Stimulated activated CD8-positive, alpha-beta memory T cell treated with anti-CD3 and anti-CD28 coated beads, Interleukin-15, amount 100 ng/mL, for 24 hours (primary cell): Measurements from ENCODE around the gene CMBL.
"Not testable (repeated sequence)": the region's sequence is repeated elsewhere in the genome, so short reads cannot be mapped to it uniquely, and the experiment has no call there.

Source experiments
- DNase-seq: peaks from one replicate; pipeline ENCODE4 v3.0.0-alpha.2; 2020; ENCODE audit warnings: low read depth

CMBL gene

DNA sequence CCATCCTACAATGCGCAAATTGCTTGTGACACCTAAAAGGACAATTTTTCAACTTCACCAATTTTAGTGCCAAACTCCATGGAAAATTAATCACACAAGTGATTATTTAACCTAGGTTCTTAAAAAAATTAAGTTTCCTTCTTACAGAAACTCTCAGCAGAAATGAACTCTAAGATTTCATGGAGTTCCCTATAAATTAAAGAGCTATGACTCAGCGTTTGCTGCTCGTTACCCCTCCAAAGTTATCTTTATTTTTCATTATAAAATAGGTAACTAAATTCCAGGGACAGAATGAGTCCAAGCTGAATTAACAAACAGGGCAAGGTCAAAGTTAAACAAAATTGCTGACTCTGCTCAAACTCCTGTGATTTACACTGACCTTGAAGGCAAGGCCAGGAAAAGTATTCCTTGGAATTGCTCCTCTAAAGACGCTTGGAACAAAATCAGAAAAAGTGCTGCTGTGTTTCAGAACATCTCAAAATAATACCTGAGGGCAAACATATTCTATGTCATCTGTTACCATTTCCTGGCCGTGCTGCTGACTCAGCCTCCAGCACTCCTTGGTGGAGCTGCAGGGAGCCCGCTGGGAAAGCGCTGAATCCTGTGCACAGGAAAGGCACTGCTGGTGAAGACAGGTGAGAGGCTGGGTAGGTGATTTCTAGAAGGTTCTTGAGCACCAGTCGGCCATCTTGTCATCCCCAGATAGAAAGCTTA, 2.5 kb upstream of the CMBL start:
- DNase-seq, result no peak

DNA sequence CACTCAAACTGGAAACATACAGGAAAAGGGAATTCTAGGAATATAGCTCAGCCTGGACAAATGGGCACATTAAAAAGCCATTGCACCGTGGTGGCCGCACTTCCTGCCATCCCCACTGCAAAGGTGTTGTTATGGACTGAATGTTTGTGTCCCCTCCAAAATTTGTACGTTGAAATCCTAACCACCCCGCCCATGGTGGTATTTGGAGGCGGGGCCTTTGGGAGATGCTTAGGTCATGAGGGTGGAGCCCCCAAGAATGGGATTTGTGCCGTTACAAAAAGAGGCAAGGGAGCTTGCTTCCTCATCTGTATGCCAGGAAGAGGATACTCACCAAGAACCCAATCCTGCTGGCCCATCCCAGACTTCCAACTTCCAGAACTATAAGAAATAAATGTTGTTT, 1.1 kb upstream of the CMBL start:
- no peak for DNase-seq

DNA sequence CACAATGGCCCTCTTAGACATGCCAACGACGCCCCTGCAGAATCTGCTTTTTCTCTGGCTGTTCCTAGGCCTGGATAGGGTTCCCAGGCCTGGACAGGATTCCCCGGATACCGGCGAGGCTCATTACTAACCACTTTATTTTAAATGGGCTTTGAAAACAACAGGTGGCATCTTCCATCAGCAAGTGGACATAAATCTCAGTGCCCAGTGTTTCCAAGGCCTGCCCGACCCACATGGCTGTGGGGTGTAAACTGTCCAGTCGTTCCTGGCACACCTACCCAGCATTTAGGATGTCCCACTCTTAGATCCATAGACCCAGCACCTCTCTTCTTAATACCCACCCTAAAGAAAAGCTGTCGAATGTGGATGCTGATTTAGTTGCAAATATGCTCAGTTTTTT, 896 bp downstream of the CMBL start:
- DNase-seq, result no peak

DNA sequence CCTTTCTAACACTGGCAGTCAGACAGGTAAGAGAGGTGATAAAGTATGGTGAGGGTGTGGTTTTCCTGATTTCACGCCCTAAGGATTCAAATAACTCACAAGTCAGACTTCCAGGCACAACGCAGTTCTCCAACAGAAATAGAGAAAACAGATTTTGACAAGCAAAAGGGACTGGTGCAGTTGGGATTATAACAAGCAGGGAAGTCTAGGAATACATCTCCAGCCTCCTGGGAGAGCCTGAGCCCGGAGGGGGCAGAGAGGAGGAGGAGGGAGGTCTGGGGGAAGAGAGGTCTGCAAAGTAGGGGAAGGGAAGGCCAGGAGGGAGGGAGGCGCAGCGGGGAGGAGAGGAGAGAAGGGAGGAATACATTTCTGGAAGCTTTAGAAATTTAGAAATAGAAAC, 1.6 kb downstream of the CMBL start:
- DNase-seq, result no peak

DNA sequence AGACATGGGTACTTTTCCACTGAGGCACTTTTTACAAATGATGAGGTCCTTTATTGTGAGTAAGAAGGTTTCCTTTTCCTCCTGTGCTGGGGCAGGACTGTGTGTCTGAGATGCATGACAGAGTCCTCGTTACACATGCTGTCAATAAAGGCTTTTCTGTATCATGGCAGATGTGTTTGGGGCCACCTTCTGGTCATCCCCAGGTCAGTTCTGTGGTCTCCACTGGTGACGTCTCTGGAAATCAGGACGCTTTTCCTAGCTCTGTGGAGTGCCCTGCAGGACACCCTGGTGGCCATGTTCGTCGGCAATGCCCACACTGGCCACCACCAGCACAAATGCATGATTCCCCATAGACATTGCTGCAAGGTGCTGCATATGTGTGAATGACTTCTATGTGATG, 2.8 kb downstream of the CMBL start:
- no peak for DNase-seq

DNA sequence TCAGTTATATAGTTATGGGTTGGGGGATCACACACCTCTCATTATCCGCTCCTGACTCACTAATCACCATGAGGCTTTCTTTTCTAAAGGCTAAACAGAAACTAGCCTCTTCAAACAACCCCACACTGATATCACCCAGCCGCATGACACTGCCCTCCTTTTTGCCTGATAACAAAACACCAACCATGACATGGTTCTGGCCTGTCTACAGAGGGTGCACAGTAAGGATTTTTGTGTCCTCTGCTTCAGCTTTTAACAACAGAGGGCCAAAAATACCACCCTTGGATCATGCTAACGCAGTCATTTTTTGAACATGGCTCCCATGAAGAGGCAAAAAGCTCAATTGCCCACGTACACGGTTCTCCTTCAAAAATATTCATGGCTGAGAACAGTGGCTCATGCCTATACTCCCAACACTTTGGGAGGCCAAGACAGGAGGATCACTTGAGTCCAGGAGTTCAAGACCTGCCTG, 4.0 kb downstream of the CMBL start:
- no peak for DNase-seq

DNA sequence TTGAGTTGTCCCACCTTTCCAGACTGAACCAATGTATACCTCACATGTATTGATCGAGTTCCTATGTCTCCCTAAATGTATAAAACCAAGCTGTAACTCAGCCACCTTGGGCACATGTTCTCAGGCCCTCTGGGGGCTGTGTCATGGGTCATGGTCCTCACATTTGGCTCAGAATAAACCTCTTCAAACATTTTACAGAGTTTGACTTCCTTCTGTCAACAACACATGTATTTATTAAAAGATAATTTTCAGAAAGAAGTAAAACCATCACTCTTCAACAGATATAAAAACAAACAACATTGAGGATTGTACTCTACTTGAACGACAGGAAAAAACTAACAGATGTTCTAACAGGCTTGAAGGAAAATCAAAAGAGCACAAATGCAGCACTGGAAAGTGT, 4.5 kb downstream of the CMBL start:
- no peak for DNase-seq

DNA sequence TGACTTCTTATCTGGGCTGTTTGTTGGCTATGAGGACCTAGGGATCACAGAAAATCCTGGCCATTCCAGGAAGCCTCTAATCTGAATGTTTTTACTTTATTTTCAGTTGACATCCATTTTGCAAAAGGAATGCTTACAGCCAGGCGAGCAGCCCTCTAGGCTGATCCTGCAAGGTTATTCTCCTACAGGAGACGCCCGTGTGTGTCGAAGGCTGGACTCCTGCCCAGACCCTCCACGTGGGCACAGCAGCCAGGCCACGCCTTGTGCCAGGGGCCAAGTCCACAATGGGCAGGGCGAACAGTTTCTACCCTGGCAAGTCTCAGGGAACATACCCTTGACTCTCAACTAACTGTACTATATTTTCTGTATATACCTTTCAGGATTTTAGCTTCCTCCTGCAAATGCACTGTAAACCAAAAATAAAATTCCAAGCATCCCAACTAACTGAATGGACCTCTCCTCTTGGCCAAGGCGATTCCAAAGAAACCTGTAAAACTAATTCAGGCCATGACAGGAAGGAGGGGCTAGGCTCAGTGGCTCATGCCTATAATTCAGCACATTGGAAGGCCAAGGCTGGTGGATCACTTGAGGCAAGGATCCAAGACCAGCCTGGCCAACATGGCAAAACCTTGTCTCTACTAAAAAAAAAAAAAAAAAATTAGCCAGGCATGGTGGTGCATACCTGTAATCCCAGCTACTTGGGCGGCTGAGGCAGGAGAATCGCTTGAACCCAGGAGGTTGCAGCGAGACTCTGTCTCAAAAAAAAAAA, 5.7 kb downstream of the CMBL start:
- no peak for DNase-seq

DNA sequence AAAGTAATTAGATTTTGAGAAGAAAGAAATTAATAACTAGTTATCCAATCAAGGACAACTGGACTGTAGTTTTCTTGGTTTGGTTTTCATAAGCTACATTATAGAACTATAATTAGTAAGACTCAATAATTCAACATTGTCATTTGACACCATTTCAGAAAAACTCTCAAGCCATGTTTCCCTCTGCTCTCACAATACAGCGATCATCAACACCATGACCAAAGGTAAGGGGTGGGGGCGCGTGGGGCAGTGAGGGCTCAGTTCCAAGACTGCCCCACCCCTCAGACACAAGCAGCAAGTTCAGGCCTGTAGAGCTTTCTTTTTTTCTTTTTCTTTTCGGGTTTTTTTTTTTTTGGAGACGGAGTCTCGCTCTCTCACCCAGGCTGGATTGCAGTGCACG, 6.4 kb downstream of the CMBL start:
- DNase-seq, result no peak

DNA sequence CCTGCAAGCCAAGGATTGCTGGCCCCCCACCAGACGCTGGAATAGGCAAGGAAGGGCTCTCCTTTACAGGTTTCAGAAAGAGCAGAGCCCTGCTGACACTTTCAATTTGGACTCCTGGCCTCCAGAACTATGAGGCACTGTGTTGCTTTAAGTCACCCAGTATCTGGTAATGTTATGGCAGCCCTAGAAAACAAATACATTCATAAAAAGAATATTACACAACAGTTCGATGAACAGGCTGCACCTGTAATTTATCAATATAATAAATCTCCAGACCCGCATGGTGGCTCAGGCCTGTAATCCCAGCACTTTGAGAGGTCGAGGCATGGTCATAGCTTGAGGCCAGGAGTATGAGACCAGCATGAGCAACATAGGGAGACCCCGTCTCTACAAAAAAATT, 7.5 kb downstream of the CMBL start:
- no peak for DNase-seq

DNA sequence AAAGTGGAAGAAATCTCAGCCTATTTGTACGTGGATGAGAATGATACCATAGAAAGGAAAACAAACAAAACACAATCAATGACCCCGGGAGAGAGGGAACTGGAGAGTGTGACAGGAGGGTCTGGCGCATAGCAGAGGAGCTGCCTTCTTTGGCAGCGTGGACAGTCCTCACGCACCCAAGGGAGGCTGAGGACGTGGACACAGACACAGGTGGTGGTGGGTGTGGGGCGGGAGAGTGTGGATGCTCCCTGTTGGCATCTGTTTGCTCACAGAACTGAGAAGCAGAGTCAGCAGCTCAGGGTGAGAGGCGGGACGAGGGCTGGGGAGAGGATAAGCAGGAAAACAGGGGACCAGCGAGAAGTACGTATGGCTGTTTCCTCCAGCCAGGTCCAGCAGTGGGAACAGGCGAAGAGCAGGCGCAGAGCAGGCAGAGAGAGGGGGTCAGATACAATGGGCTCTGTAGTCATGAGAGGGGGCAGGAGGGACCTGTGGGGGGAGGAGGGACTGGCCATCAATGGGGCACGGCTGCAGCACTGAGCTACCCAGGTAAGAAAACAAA, 10.0 kb downstream of the CMBL start:
- no peak for DNase-seq

DNA sequence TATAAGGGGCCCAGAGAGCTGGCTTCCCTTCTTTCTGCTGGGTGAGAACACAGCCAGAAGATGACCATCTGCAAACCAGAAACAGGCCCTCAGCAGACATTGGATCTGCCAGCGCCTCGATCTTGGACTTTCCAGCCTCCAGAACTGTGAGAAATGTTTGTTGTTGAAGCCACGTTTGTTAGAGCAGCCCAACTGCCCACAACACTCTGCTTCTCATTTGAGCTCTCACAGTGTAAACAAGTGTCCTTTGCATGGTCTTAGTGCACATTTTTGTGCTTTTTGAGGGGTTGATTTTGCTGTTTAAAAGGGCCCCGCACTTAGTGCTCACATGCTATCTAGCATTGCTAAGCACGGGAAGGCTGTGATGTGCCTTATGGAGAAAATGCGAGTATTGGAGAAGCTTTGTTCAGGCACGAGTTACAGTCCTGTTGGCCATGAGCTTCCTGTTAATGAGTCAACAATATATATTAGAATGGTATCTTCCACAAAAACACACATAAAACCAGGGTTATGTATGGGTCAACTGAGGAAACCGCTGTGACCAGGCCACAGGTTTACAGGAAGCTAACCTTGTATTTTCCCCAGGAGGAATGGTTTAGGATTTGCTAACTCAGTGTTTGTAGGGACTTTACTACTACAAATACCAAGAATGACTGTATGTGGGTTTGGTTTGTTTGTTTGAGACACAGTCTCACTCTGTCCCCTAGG, 11.9 kb downstream of the CMBL start:
- DNase-seq, result no peak

DNA sequence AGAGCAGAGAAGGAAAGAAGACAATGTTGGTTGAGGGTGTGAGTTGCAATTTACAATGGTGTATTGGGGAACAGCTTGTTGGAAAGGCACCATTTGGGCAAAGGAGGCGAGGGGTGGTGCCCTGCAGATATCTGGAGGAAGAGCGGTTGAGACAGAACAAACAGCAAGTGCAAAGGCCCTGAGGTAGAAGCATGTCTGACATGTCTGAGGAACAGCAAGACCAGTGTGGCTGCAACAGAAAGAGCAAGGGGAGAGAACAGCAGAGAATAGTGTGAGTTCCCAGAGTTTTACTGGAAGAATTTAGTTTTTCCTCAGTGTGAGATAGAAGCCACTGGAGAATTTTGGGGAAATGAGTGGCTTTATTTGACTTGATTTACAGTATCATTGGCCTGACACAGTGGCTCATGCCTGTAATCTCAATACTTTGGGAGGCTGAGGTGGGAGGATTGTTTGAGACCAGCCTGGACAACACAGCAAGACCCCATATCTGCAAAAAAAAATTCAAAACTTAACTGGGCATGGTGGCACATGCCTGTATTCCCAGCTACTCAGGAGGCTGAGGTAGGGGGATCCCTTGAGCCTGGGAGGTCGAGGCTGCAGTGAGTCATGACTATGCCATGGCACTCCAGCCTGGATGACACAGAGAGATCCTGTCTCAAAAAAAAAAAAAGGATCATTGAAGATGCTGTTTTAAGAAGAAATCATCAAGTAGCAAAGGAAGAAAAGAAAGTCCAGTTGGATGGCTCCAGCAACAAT, 13.6 kb downstream of the CMBL start:
- no peak for DNase-seq

DNA sequence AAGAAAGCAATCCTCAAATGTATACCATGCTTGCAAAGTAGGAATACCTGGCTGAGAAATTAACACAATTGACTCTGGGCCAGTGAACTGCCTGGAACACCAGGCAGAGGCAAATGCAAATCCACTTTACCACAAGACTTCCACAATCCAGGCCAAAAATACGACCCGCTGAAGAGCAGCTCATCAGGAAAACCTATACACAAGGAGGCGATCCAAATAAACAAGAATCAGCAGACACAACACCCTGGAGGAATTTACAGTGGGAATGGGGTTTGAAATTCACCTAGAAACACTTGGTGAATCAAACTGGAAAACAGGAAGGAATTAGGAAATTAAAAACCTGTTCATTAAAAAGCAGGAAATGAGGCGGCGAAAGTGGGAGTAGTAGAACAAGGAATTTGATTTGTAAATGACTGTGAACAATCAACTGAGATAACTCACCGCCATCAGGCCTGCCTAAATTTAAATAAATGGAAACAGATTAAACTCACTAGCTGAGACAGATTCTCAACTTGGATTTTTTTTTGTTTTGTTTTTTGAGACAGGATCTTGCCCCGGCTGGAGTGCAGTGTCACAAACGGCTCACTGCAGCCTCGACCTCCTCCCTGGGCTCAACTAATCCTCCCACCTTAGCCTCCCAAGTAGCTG, 15.9 kb downstream of the CMBL start:
- DNase-seq, result no peak

DNA sequence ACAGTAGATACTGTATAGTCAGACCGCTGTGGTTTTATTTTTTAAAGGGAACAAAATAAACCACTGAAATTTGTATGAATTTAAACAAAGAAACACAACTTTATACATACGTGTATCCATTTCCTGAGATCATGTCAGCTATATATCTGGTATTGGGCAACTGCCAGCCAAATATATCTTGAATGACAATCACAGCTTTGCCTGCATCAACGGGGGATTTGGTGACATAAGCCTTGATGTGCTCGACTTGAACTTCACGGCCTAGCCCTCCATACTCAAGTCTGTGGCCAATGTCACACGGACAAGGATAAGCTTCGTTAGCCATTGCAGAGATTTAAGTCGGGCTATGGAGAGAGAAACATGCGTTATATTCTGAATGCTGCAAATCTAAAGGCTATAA, 17.3 kb downstream of the CMBL start:
- DNase-seq, result no peak

DNA sequence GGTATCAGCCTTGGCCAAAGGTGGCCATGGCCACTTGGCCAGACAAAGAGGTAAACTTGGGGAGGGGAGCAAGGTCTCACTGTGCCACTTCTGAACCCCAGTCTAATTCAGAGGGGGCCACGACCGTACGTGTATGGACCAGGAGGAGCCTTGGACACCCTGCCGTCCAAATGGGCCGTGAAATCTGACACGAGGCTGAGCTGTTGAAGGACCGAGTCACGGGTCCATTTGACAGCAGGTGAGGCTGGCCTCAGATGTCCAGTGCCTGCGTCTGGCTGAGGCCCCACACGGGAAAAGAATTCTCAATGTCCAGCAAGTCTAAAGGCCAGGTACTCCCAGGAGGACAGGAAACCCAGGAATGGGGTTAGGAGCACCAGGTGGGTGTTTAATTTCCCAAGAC, 17.7 kb downstream of the CMBL start:
- DNase-seq, result no peak

DNA sequence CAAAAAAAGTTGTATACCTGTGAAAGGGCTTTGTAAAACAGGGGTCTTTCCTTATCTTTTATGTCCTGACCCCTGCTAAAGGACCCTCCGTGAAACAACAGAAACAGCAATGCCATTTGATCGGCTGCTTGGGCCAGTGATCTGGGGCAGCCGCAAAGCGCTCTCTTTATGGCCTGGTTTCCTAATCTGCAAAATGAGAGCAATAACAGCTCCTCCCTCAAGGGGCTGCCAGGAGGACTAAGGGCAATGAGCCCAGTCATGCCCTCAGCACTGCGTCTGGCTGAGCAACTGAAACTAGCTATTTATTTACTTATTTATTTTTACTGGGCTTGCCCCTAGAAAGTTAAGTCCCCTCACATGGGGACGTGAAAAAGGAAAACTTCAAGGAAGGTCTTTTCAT, 18.3 kb downstream of the CMBL start:
- DNase-seq, result no peak

DNA sequence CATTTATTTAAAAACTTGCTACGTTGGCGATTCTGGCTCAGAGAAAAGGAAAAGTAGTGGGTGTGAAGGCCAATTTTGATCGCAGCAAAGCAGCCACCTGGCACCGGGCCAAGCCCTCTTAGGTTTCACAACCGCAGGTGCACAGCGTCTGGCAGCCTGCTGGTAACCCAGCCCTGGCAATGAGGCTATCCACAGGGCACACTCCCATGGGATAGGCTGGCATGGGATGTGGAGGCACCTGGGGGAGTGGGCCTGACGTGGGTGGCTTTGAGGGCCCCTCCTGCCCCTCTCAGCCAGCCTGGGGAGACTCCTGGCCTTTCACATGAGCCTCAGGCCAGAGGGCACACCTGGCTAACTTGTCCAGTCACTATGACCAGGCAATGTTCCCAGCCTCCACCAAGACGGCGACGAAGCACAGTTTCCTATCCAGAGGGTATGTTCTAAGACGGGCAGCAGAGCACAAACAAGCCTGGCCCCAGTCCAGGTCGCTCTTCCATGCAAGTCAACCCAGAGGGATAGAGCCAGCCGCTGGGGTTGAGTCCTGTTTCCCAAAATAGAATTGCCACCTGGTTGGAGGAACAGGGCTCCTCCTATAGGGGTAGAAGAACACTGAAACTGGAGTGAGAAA, 19.0 kb downstream of the CMBL start:
- DNase-seq, result no peak

DNA sequence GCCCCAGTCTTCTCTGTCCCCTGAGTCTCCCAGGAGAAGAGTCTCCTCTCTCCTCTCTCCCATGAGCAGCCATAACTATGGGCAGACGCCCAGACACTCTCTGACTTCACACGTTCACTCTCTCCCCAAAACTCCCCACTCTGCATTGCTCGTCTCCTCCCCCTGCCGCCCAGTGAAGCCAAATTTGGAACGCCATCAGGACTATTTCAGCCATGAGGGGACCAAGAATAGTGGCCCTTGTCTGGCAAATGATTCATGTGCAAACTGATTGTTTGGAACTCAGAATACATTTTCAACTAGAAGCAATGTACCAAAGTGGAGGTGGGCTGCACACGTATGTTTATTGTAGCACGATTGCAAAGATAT, 20.9 kb downstream of the CMBL start:
- no peak for DNase-seq

DNA sequence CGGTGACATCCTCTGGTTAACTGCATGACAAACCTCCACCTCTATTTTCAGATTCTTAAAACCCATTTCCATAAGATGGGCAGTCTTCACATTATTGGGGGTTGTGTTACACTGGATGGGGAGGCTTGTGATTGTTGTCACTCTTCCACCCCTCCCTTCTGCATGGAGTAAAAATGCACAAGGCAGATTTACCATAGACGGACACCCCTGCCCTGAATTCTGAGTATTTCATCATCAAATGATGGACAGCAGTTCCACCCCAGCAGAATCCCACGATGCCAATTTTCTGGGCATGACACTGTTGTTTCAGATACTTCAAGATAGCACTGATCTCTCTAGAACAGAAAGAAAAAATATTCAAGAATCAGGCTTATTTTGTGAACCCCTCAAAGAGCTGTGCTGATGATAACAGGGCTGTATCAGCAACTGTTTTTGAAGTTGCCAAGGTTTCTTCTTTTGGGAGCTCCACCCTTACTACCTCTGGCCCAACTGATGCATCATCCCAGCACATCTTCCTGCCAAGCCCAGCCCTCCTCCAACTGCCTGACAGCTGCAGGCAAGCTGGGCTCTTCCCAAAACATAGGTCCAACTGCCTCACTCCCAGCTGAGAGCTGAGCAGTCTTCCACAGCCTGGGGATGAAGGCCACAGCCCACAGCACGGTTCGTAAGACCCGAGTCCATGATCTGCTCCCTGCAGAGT, 21.4 kb downstream of the CMBL start:
- no peak for DNase-seq

DNA sequence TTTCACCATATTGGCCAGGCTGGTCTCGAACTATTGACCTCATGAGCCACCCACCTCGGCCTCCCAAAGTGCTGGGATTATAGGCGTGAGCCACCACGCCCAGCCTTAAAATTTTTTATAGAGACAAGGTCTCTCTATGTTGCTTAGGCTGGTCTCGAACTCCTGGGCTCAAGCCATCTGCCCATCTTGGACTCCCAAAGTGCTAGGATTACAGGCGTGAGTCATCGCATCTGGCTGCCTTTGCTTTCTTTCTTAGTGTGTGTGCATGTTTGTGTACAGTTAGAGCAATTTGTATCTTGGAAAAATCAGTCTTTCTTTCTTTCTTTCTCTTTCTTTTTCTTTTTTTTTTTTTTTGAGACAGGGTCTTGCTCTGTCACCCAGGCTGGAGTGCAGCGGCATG, 22.3 kb downstream of the CMBL start:
- not testable (repeated sequence) for DNase-seq
